ENCODE data around the gene NDUFS7. TPM values are rescaled to one million over a fixed set of nuclear protein-coding genes. Genes with fewer than 3 reads are reported as not detected.

Gene NDUFS7
- total RNA-seq, 4 donors from 2014 or later: 108 to 217 (median 128) TPM

GRCh38 chr19:1407528-1408299 lies 24.0 kb downstream of the NDUFS7 start, which contains the start of gene DAZAP1:
DAZAP1 (plus strand) TSS chr19:1407586; CDS start chr19:1407774, 188 bp downstream.
- TF ChIP-seq POLR2A (IDR thresholded peaks at IDR 0.05): no peak
- TF ChIP-seq, protein P1, sequence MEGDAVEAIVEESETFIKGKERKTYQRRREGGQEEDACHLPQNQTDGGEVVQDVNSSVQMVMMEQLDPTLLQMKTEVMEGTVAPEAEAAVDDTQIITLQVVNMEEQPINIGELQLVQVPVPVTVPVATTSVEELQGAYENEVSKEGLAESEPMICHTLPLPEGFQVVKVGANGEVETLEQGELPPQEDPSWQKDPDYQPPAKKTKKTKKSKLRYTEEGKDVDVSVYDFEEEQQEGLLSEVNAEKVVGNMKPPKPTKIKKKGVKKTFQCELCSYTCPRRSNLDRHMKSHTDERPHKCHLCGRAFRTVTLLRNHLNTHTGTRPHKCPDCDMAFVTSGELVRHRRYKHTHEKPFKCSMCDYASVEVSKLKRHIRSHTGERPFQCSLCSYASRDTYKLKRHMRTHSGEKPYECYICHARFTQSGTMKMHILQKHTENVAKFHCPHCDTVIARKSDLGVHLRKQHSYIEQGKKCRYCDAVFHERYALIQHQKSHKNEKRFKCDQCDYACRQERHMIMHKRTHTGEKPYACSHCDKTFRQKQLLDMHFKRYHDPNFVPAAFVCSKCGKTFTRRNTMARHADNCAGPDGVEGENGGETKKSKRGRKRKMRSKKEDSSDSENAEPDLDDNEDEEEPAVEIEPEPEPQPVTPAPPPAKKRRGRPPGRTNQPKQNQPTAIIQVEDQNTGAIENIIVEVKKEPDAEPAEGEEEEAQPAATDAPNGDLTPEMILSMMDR (IDR thresholded peaks at IDR 0.05): no peak
- DNase-seq (ENCODE audit: low spot score in 2 of 2): no peak
- H3K4me3 ChIP-seq (ENCODE audit: low read depth, poor library complexity, severe bottlenecking): peak within 1 kb of the TSS; percentile 80
- 0% methylated on average over 76 of the region's 121 CpGs; no CpG with 5 or more reads in 1 of the 2 donors for WGBS, 2 donors
- intact Hi-C loops (cut with DNase I; ENCODE audit: low total_unique reads): no loop called here

DNA sequence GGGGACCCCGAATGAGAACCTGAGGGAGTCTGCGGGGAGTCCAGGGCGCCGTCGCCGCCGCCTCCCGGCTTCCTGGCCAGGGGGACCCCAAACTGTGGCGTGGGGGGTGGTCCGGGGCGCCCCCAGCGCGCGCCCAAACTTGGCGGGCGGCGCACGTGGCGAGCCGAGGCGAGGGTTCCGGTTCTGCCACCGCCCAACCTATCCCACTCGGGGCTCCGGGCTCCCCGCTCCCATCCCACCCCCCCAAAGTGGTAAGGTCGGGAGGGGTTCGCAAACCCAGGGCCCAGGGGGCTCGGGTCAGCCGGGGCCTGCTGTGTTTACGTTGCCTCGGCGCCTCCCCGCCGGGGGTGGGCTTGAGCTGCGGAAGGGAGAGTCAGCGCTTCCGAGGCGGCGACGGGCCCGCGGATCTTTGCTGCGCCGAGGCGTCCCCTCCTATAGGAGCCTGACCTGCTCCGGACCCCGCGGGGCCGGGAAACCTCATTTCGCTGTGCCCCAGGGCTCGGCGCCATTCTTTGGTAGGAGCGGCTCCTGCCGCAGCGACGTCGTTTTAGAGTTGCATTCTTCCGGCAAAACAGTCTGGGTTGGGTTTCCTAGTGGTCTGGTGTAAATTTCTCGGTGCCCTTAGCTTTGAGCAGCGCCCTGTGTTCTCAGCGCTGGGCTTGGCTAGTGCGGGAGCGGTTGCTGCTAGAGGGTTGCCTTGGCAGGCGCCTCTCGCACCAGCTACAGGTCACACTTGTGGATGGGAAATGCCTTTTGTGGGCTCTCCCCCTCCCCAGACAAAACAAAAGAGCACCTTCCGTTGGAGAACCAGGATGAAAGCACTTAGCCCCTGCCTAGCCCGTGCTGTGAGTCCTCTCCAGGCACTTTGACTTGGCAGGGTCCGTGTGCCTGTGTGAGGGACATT lies 24.8 kb downstream of the NDUFS7 start:
- WGBS, 2 donors: 0 to 1% methylated on average over 39 to 55 of the region's 69 CpGs
- DNase-seq (ENCODE audit: low spot score in 2 of 2): no peak
- peak overlapping the region; percentile 80 for H3K4me3 ChIP-seq (ENCODE audit: low read depth, poor library complexity, severe bottlenecking)
- intact Hi-C loops (cut with DNase I; ENCODE audit: low total_unique reads): no loop called here
- TF ChIP-seq, protein P1 (IDR thresholded peaks at IDR 0.05): no peak

DNA sequence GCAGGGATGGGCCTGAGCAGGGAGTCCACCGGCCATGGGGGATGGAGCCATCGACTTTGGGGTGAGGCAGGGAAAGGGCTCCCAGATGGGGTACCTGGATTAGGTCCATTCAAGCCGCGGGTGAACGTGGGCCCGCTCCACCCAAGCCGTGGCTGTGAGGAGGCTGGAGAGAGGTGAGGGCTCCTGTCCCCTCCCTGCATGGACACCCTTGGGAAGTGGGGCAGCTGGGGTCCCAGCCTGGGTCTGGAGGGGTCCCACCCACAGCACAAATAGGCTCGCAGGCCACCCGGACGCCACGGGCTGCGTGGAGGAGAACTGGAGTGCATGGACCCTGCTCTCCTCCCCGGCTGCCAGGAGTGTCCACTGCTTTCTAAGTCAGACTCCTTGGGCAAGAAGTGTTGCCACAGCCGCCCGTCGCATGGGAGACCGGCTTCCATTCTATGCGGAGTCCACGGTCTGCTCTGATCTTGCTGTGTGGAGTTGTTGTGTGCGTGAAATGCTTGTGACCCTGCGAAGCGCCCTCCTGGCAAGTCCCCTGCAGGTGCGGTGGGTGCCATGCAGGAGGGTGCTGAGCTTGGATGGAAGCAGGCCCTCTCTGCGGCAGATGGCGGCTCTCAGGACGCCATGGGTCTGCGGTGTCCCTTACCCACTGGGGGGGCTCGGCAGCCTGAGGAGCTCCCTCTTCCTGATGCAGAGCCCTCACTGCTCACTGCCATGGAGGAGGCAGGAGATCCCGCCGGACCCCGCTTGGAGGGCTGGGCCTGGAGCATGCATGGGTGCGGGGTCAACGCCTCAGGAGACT lies 25.7 kb downstream of the NDUFS7 start:
- DNase-seq (ENCODE audit: low spot score in 2 of 2): no peak
- 43 to 46% methylated on average over 21 to 27 of the region's 33 CpGs for WGBS, 2 donors
- intact Hi-C loops (cut with DNase I; ENCODE audit: low total_unique reads): no loop called here

DNA sequence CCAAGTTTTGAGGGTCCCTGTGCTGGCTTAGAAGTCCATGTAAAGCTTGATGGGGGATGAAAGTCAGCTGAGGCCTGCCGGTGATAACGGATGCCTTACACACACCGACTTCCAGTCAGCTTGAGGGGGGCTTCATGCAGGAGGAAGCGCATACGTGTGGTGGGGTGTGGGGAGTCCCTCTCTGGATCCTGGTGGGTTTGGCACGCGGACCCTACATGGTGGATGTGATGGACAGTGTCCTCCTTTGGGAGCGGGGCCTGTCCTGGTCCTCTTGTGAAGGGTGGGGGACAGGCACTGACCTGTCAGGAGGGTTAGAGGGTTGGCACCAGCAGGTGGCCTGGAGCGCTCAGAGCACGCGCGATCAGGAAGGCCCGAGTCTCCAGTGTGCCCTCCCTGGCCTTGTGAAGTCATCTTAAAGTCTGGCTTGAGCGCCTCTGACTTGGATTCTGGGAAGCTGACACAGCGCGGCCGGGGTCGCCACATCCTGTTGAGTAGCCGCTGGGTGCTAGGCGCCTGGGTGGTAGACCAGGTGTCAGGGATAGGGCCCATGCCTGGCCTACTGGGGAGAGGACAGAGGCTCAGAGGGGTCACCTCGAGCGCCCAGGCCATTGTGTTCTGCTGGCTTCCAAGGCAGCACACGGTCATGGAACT lies 26.6 kb downstream of the NDUFS7 start:
- TF ChIP-seq POLR2A (IDR thresholded peaks at IDR 0.05): no peak
- TF ChIP-seq, protein P1 (IDR thresholded peaks at IDR 0.05): no peak
- DNase-seq (ENCODE audit: low spot score in 2 of 2): no peak
- H3K4me3 ChIP-seq (ENCODE audit: low read depth, poor library complexity, severe bottlenecking): no peak overlapping the region
- 69 to 76% methylated on average over 19 to 22 of the region's 23 CpGs for WGBS, 2 donors
- intact Hi-C loops (cut with DNase I; ENCODE audit: low total_unique reads): no loop called here

More for the DNA sequence above, 25.7 kb downstream of the NDUFS7 start:
- H3K4me3 ChIP-seq (ENCODE audit: low read depth, poor library complexity, severe bottlenecking): peak overlapping the region; percentile 80
- TF ChIP-seq POLR2A (IDR thresholded peaks at IDR 0.05): no peak
- TF ChIP-seq, protein P1 (IDR thresholded peaks at IDR 0.05): no peak

DNA sequence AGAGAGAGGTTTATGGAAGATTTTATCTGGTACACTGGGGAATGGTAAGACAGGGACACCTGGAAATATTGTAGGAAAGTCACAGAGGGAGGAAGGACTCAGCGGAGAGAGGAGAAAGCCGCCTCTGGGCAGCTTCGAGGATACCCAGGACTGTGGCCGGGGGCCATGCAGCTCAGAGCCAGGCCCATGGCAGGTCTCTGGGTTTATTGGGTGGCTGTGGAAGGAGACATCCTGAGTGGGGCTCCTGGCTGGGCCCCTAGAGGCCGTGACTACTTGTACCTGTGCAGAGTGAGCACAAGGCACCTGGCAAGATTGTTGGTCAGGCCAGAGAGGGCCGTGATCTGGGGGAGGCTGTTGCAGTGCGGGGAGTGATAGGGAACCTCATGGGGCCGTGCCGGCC lies 27.1 kb downstream of the NDUFS7 start:
- intact Hi-C loops (cut with DNase I; ENCODE audit: low total_unique reads): no loop called here
- no peak for TF ChIP-seq POLR2A (IDR thresholded peaks at IDR 0.05)
- TF ChIP-seq, protein P1 (IDR thresholded peaks at IDR 0.05): no peak
- no peak for DNase-seq (ENCODE audit: low spot score in 2 of 2)
- H3K4me3 ChIP-seq (ENCODE audit: low read depth, poor library complexity, severe bottlenecking): no peak overlapping the region
- WGBS, 2 donors: 69 to 80% methylated on average over 9 of the region's 9 CpGs
